Measurements from ENCODE around the gene FREM1.

FREM1 gene

GRCh38 chr9:14908295-14909180 is 1.7 kb downstream of the FREM1 start:
- TF ChIP-seq YY1 (IDR thresholded peaks at IDR 0.05; ENCODE audit: low read depth) (no peak), EGR1 (IDR thresholded peaks at IDR 0.05) (no peak), CREB1 (IDR thresholded peaks at IDR 0.05; ENCODE audit: low read depth) (no peak), MAX (IDR thresholded peaks at IDR 0.05) (no peak), NFIC (IDR thresholded peaks at IDR 0.05) (no peak; the same call in 1 of the 2 replicates), RAD21 (IDR thresholded peaks at IDR 0.05; ENCODE audit: low read depth) (no peak), TEAD4 (IDR thresholded peaks at IDR 0.05) (no peak), TCF12 (IDR thresholded peaks at IDR 0.05; ENCODE audit: low read depth) (no peak), FOXM1 (IDR thresholded peaks at IDR 0.05; ENCODE audit: borderline replicate concordance, low read depth) (no peak), USF1 (IDR thresholded peaks at IDR 0.05) (no peak), EP300 (IDR thresholded peaks at IDR 0.05; ENCODE audit: borderline replicate concordance) (no peak), ZBTB7A (IDR thresholded peaks at IDR 0.05; ENCODE audit: low read depth) (no peak), TAF1 (IDR thresholded peaks at IDR 0.05; ENCODE audit: low read depth) (no peak), REST (IDR thresholded peaks at IDR 0.05; ENCODE audit: low read depth) (no peak), CEBPB (IDR thresholded peaks at IDR 0.05) (no peak)

- TF ChIP-seq REST (IDR thresholded peaks at IDR 0.05; ENCODE audit: low read depth) (no peak), MAX (IDR thresholded peaks at IDR 0.05) (no peak), TEAD4 (IDR thresholded peaks at IDR 0.05) (no peak), CEBPB (IDR thresholded peaks at IDR 0.05) (no peak), TCF12 (IDR thresholded peaks at IDR 0.05; ENCODE audit: low read depth) (no peak), NFIC (IDR thresholded peaks at IDR 0.05) (no peak), YY1 (IDR thresholded peaks at IDR 0.05; ENCODE audit: low read depth) (no peak), FOXM1 (IDR thresholded peaks at IDR 0.05; ENCODE audit: borderline replicate concordance, low read depth) (no peak), EGR1 (IDR thresholded peaks at IDR 0.05) (no peak), TAF1 (IDR thresholded peaks at IDR 0.05; ENCODE audit: low read depth) (no peak)
Measured at GRCh38 chr9:14907696-14908095, 2.5 kb downstream of the FREM1 start.

GRCh38 chr9:14907360-14907685 is 2.9 kb downstream of the FREM1 start:
- no peak for TF ChIP-seq YY1 (IDR thresholded peaks at IDR 0.05; ENCODE audit: low read depth)

GRCh38 chr9:14906644-14907359 is 3.4 kb downstream of the FREM1 start:
- TF ChIP-seq TAF1 (IDR thresholded peaks at IDR 0.05; ENCODE audit: low read depth) (no peak), FOXM1 (IDR thresholded peaks at IDR 0.05; ENCODE audit: borderline replicate concordance, low read depth) (no peak), MAX (IDR thresholded peaks at IDR 0.05) (no peak), USF1 (IDR thresholded peaks at IDR 0.05) (no peak), CEBPB (IDR thresholded peaks at IDR 0.05) (no peak)

GRCh38 chr9:14906000-14906399 is 4.2 kb downstream of the FREM1 start:
- no peak for TF ChIP-seq REST (IDR thresholded peaks at IDR 0.05; ENCODE audit: low read depth)
- TF ChIP-seq TEAD4 (IDR thresholded peaks at IDR 0.05) = no peak
- TF ChIP-seq EP300 (IDR thresholded peaks at IDR 0.05; ENCODE audit: borderline replicate concordance) = no peak
- no peak for TF ChIP-seq MAX (IDR thresholded peaks at IDR 0.05)
- TF ChIP-seq EGR1 (IDR thresholded peaks at IDR 0.05) = no peak

Measured in Ishikawa (cell line).